Measurements from ENCODE around the gene ZFP30.
A peak's percentile ranks its signal among the peaks of the same experiment; 100 is the strongest.

DNA sequence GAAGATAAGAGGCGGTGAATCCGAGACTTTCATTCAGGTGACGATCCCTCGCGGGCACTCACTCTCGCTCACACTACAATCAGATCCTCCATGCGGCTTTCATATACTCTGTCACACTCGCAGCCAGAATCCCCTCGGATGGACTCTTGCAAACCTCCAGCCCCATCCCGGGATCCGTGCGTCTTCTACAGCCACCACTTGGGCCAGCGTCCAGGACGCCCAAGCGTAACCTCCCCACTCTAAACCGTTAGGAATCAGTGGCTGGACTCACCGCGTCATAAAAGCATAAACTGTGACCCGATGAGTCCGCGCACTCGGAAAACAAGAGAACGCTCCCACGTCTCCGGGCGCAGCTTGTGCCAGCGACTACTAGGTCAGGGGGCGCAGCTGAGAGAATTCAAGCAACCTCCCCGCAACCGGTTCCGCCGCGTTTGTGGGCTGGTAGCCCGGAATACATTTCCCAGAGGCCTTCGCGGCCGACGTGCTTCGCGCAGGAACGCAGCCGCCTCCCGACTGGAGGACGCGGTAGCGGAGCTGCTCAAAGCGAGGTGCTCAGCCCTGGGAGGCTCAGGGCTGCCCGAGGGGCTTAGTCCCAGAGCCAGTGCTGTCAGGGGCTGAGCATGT lies 36.7 kb upstream of the ZFP30 start:
- TF ChIP-seq, protein P1, sequence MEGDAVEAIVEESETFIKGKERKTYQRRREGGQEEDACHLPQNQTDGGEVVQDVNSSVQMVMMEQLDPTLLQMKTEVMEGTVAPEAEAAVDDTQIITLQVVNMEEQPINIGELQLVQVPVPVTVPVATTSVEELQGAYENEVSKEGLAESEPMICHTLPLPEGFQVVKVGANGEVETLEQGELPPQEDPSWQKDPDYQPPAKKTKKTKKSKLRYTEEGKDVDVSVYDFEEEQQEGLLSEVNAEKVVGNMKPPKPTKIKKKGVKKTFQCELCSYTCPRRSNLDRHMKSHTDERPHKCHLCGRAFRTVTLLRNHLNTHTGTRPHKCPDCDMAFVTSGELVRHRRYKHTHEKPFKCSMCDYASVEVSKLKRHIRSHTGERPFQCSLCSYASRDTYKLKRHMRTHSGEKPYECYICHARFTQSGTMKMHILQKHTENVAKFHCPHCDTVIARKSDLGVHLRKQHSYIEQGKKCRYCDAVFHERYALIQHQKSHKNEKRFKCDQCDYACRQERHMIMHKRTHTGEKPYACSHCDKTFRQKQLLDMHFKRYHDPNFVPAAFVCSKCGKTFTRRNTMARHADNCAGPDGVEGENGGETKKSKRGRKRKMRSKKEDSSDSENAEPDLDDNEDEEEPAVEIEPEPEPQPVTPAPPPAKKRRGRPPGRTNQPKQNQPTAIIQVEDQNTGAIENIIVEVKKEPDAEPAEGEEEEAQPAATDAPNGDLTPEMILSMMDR (IDR thresholded peaks at IDR 0.05) = no peak
- peak in 1 of 3 donors; percentile 25 for TF ChIP-seq POLR2AphosphoS5 (IDR thresholded peaks at IDR 0.05)
- no peak for TF ChIP-seq POLR2A (IDR thresholded peaks at IDR 0.05)

Measured in breast epithelium (tissue), 3 donors.